HEK293T (cell line): Measurements from ENCODE around the gene CHST1.

Source experiments
- ARNT ChIP-seq: fragments of 450-650 bp; IDR thresholded peaks from 2 replicates; pipeline ENCODE4 v1.6.1; 2017; ENCODE audit warnings: mild to moderate bottlenecking
- BHLHE40 ChIP-seq: fragments of 450-650 bp; IDR thresholded peaks from 2 replicates; pipeline ENCODE4 v1.6.1; 2016; ENCODE audit warnings: mild to moderate bottlenecking, moderate library complexity, borderline replicate concordance
- ELF4 ChIP-seq: fragments of 450-650 bp; IDR thresholded peaks from 2 replicates; pipeline ENCODE4 v1.6.1; 2017; ENCODE audit warnings: antibody characterized with exemption
- FOXA1 ChIP-seq: fragments of 450-650 bp; IDR thresholded peaks from 2 replicates; pipeline ENCODE4 v1.6.1; 2016; ENCODE audit warnings: mild to moderate bottlenecking
- FOXK2 ChIP-seq: fragments of 450-650 bp; IDR thresholded peaks from 2 replicates; pipeline ENCODE4 v1.6.1; 2016; ENCODE audit warnings: mild to moderate bottlenecking
- FOXM1 ChIP-seq: fragments of 450-650 bp; IDR thresholded peaks from 2 replicates; pipeline ENCODE4 v1.6.1; 2017; ENCODE audit warnings: mild to moderate bottlenecking, borderline replicate concordance
- HDGF ChIP-seq: fragments of 450-650 bp; IDR thresholded peaks from 2 replicates; pipeline ENCODE4 v1.6.1; 2017; ENCODE audit warnings: antibody characterized with exemption, borderline replicate concordance
- SP1 ChIP-seq: fragments of 450-650 bp; IDR thresholded peaks from 2 replicates; pipeline ENCODE4 v1.6.1; 2017
- ZNF384 ChIP-seq: fragments of 450-650 bp; IDR thresholded peaks from 2 replicates; pipeline ENCODE4 v1.6.1; 2016

GRCh38 chr11:45622861-45623260, 42.6 kb downstream of the CHST1 start:
- TF ChIP-seq SP1 (no peak), FOXM1 (no peak), ELF4 (no peak), ZNF384 (no peak), BHLHE40 (no peak), FOXK2 (no peak), FOXA1 (no peak), ARNT (no peak), HDGF (no peak)
